Measurements from ENCODE around the gene APOLD1. TPM values are rescaled to one million over a fixed set of nuclear protein-coding genes. Genes with fewer than 3 reads are reported as not detected.

APOLD1 gene
- polyA plus RNA-seq, 1 donor from 2014 or later, result 1.1 TPM

DNA sequence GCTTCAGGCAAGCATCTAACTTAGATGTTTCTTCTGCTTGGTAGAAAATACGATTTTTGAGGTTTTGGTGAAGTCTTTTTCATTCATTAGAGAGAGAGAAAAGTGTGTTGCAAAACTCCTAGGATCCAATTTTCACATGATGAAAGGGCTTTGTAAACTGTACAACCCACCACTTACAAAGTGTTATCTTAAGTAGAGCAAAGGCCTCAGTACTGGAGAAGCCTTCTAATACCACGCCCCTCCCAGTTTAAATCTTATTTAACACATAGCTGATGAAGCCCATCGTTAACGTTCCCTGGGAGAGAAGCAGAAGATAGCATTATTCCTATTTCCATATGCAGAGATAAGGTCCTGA lies 869 bp downstream of the APOLD1 start:
- H3K79me2 ChIP-seq (replicated peaks; ENCODE audit: insufficient read depth, low read length), result no peaks in the 10 kb centered on the region
- H3F3A ChIP-seq (ENCODE audit: insufficient read depth, low read length, poor library complexity, severe bottlenecking), result no peaks in the 10 kb centered on the region
- no peaks in the 10 kb centered on the region for H3K9me3 ChIP-seq (ENCODE audit: low read length)
- TF ChIP-seq MXI1 (conservative IDR thresholded peaks at IDR 0.05; ENCODE audit: poor library complexity, severe bottlenecking), result no peak
- TF ChIP-seq, protein P1, sequence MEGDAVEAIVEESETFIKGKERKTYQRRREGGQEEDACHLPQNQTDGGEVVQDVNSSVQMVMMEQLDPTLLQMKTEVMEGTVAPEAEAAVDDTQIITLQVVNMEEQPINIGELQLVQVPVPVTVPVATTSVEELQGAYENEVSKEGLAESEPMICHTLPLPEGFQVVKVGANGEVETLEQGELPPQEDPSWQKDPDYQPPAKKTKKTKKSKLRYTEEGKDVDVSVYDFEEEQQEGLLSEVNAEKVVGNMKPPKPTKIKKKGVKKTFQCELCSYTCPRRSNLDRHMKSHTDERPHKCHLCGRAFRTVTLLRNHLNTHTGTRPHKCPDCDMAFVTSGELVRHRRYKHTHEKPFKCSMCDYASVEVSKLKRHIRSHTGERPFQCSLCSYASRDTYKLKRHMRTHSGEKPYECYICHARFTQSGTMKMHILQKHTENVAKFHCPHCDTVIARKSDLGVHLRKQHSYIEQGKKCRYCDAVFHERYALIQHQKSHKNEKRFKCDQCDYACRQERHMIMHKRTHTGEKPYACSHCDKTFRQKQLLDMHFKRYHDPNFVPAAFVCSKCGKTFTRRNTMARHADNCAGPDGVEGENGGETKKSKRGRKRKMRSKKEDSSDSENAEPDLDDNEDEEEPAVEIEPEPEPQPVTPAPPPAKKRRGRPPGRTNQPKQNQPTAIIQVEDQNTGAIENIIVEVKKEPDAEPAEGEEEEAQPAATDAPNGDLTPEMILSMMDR (IDR thresholded peaks at IDR 0.05; ENCODE audit: poor library complexity, severe bottlenecking), result no peak
- TF ChIP-seq, protein P2, sequence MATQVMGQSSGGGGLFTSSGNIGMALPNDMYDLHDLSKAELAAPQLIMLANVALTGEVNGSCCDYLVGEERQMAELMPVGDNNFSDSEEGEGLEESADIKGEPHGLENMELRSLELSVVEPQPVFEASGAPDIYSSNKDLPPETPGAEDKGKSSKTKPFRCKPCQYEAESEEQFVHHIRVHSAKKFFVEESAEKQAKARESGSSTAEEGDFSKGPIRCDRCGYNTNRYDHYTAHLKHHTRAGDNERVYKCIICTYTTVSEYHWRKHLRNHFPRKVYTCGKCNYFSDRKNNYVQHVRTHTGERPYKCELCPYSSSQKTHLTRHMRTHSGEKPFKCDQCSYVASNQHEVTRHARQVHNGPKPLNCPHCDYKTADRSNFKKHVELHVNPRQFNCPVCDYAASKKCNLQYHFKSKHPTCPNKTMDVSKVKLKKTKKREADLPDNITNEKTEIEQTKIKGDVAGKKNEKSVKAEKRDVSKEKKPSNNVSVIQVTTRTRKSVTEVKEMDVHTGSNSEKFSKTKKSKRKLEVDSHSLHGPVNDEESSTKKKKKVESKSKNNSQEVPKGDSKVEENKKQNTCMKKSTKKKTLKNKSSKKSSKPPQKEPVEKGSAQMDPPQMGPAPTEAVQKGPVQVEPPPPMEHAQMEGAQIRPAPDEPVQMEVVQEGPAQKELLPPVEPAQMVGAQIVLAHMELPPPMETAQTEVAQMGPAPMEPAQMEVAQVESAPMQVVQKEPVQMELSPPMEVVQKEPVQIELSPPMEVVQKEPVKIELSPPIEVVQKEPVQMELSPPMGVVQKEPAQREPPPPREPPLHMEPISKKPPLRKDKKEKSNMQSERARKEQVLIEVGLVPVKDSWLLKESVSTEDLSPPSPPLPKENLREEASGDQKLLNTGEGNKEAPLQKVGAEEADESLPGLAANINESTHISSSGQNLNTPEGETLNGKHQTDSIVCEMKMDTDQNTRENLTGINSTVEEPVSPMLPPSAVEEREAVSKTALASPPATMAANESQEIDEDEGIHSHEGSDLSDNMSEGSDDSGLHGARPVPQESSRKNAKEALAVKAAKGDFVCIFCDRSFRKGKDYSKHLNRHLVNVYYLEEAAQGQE (IDR thresholded peaks at IDR 0.05; ENCODE audit: borderline replicate concordance), result no peak
- TF ChIP-seq EP300 (conservative IDR thresholded peaks at IDR 0.05; ENCODE audit: poor library complexity, severe bottlenecking), result no peak
- no peak for TF ChIP-seq TAF1 (IDR thresholded peaks at IDR 0.05; ENCODE audit: low read depth)
- TF ChIP-seq RAD21 (conservative IDR thresholded peaks at IDR 0.05), result no peak
- TF ChIP-seq EZH2 (IDR thresholded peaks at IDR 0.05; ENCODE audit: borderline replicate concordance, insufficient read depth, low read length, poor library complexity, severe bottlenecking), result no peak
- no peak overlapping the region for H3K4me2 ChIP-seq (ENCODE audit: low read length)
- no peaks in the 10 kb centered on the region for H4K20me1 ChIP-seq (ENCODE audit: insufficient read depth)
- H2AFZ ChIP-seq (ENCODE audit: low read depth, low read length), result no peak overlapping the region
- no peaks in the 10 kb centered on the region for H3K36me3 ChIP-seq (ENCODE audit: insufficient read depth, low read length)
- no peak overlapping the region for H3K27ac ChIP-seq (ENCODE audit: low read length)
- no peak overlapping the region for H3K9ac ChIP-seq (ENCODE audit: low read length)
- H3K9me2 ChIP-seq (ENCODE audit: insufficient read depth, low read length), result no peaks in the 10 kb centered on the region
- peak overlapping the region; percentile 61 for H3K4me3 ChIP-seq (ENCODE audit: low read length)
- H3K27me3 ChIP-seq (ENCODE audit: insufficient read depth, low read depth, low read length), result no peaks in the 10 kb centered on the region

DNA sequence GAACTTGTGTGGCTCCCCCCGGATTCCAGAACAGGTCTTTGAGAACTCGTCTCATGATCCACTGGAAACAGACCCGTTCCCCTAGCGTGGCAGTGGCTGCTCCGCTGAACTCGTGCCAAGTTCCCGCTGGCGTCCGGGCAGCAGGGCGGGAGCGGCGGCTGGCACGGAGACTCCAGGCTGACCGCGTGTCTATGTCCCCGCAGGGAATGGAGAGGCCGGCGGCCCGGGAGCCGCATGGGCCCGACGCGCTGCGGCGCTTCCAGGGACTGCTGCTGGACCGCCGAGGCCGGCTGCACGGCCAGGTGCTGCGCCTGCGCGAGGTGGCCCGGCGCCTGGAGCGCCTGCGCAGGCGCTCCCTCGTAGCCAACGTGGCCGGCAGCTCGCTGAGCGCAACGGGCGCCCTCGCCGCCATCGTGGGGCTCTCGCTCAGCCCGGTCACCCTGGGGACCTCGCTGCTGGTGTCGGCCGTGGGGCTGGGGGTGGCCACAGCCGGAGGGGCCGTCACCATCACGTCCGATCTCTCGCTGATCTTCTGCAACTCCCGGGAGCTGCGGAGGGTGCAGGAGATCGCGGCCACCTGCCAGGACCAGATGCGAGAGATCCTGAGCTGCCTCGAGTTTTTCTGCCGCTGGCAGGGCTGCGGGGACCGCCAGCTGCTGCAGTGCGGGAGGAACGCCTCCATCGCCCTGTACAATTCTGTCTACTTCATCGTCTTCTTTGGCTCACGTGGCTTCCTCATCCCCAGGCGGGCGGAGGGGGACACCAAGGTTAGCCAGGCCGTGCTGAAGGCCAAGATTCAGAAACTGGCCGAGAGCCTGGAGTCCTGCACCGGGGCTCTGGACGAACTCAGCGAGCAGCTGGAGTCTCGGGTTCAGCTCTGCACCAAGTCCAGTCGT lies 1.5 kb downstream of the APOLD1 start:
- H3F3A ChIP-seq (ENCODE audit: insufficient read depth, low read length, poor library complexity, severe bottlenecking), result no peaks in the 10 kb centered on the region
- no peak overlapping the region for H3K9ac ChIP-seq (ENCODE audit: low read length)
- H3K36me3 ChIP-seq (ENCODE audit: insufficient read depth, low read length), result no peaks in the 10 kb centered on the region
- peak overlapping the region; percentile 33 for H2AFZ ChIP-seq (ENCODE audit: low read depth, low read length)
- TF ChIP-seq EZH2 (IDR thresholded peaks at IDR 0.05; ENCODE audit: borderline replicate concordance, insufficient read depth, low read length, poor library complexity, severe bottlenecking), result no peak
- TF ChIP-seq SMC3 (conservative IDR thresholded peaks at IDR 0.05; ENCODE audit: poor library complexity), result no peak
- TF ChIP-seq MXI1 (conservative IDR thresholded peaks at IDR 0.05; ENCODE audit: poor library complexity, severe bottlenecking), result no peak
- no peak for TF ChIP-seq EP300 (conservative IDR thresholded peaks at IDR 0.05; ENCODE audit: poor library complexity, severe bottlenecking)
- H3K9me3 ChIP-seq (ENCODE audit: low read length), result no peaks in the 10 kb centered on the region
- no peak overlapping the region for H3K27ac ChIP-seq (ENCODE audit: low read length)
- peak overlapping the region; percentile 61 for H3K4me3 ChIP-seq (ENCODE audit: low read length)
- no peak overlapping the region for H3K4me2 ChIP-seq (ENCODE audit: low read length)
- H3K79me2 ChIP-seq (replicated peaks; ENCODE audit: insufficient read depth, low read length), result no peaks in the 10 kb centered on the region
- no peaks in the 10 kb centered on the region for H4K20me1 ChIP-seq (ENCODE audit: insufficient read depth)
- H3K9me2 ChIP-seq (ENCODE audit: insufficient read depth, low read length), result no peaks in the 10 kb centered on the region
- no peaks in the 10 kb centered on the region for H3K27me3 ChIP-seq (ENCODE audit: insufficient read depth, low read depth, low read length)

Measured in neural cell (in vitro differentiated cells).